SU-DHL-6 (cell line): Measurements from ENCODE around the gene SLC25A43.
"Not testable (repeated sequence)": the region's sequence is repeated elsewhere in the genome, so short reads cannot be mapped to it uniquely, and the experiment has no call there.

Experiments used
- H2AFZ ChIP-seq: fragments of 200-600 bp; sonication (generic); 2 replicates; pipeline ENCODE4 v1.6.1; 2014; ENCODE audit warnings: low read depth, mild to moderate bottlenecking, moderate library complexity, mixed read lengths, antibody characterized with exemption, low read length; ENCODE audit not compliant: severe bottlenecking
- H3F3A ChIP-seq: fragments of 200-600 bp; shearing (Covaris generic); 2 replicates; pipeline ENCODE4 v1.6.0; 2016; ENCODE audit warnings: antibody characterized with exemption, mild to moderate bottlenecking; ENCODE audit not compliant: insufficient read depth
- H3K27ac ChIP-seq: fragments of 200-600 bp; sonication (generic); 2 replicates; pipeline ENCODE4 v1.5.1; 2016; ENCODE audit warnings: low read depth, mild to moderate bottlenecking, low read length, moderate library complexity, mixed read lengths
- H3K27me3 ChIP-seq: fragments of 200-600 bp; sonication (generic), shearing (Covaris generic); 2 replicates; pipeline ENCODE4 v1.6.0; 2014; ENCODE audit warnings: mild to moderate bottlenecking, low read length
- H3K36me3 ChIP-seq: fragments of 200-600 bp; sonication (generic); 2 replicates; pipeline ENCODE4 v1.6.1; 2014; ENCODE audit warnings: mild to moderate bottlenecking, low read length, mixed read lengths
- H3K4me2 ChIP-seq: fragments of 300-600, 200-600 bp; shearing (Covaris generic), sonication (generic); 2 replicates; pipeline ENCODE4 v1.6.0; 2014; ENCODE audit warnings: low read length, low read depth, mild to moderate bottlenecking; ENCODE audit not compliant: poor library complexity, severe bottlenecking
- H3K4me3 ChIP-seq: fragments of 200-600 bp; sonication (generic); 2 replicates; pipeline ENCODE4 v1.5.1; 2014; ENCODE audit warnings: antibody characterized with exemption, low read length, mild to moderate bottlenecking, mixed read lengths; ENCODE audit not compliant: insufficient read depth, poor library complexity, severe bottlenecking
- H3K79me2 ChIP-seq: fragments of 200-600 bp; sonication (generic); 2 replicates; pipeline ENCODE4 v1.6.1; 2014; ENCODE audit warnings: mild to moderate bottlenecking, low read length, moderate library complexity; ENCODE audit not compliant: insufficient read depth
- H3K9ac ChIP-seq: fragments of 200-600 bp; sonication (generic); 2 replicates; pipeline ENCODE4 v1.7.0; 2014; ENCODE audit warnings: mild to moderate bottlenecking, low read length
- H3K9me2 ChIP-seq: fragments of 200-600 bp; sonication (generic); replicated peaks from 2 replicates; pipeline ENCODE4 v1.6.1; 2014; ENCODE audit warnings: low read length; ENCODE audit not compliant: insufficient read depth
- H3K9me3 ChIP-seq: fragments of 200-600 bp; sonication (generic); 2 replicates; pipeline ENCODE4 v1.6.1; 2014; ENCODE audit warnings: low read length, mixed read lengths; ENCODE audit not compliant: insufficient read depth
- H4K20me1 ChIP-seq: fragments of 200-600 bp; sonication (generic); 2 replicates; pipeline ENCODE4 v1.6.1; 2014; ENCODE audit warnings: low read depth, mild to moderate bottlenecking, antibody characterized with exemption, low read length, moderate library complexity, mixed read lengths
- EZH2phosphoT487 ChIP-seq: fragments of 200-600 bp; sonication (generic), shearing (Covaris generic); conservative IDR thresholded peaks from 2 replicates; pipeline ENCODE4 v1.6.1; 2018; ENCODE audit warnings: mild to moderate bottlenecking, antibody characterized with exemption, low read length, moderate library complexity, mixed read lengths
- TF ChIP-seq, protein P1 (sequence below): fragments of 200-600 bp; sonication (generic); IDR thresholded peaks from one replicate; pipeline ENCODE4 v1.5.1; 2017; ENCODE audit warnings: antibody characterized with exemption, mild to moderate bottlenecking, low read length, moderate library complexity; ENCODE audit not compliant: insufficient read depth, poor library complexity, severe bottlenecking

Gene SLC25A43

GRCh38 chrX:119376312-119376711, 22.8 kb upstream of the SLC25A43 start:
- Histone ChIP-seq H3K9me2 (no peaks in the 10 kb centered on the region), H3K79me2 (no peaks in the 10 kb centered on the region), H3K4me3 (no peak overlapping the region), H2AFZ (no peak overlapping the region), H3K36me3 (no peaks in the 10 kb centered on the region), H4K20me1 (no peaks in the 10 kb centered on the region), H3K9me3 (no peaks in the 10 kb centered on the region), H3K9ac (no peak overlapping the region), H3F3A (no peaks in the 10 kb centered on the region), H3K27me3 (no peaks in the 10 kb centered on the region), H3K27ac (no peak overlapping the region), H3K4me2 (no peak overlapping the region)
- TF ChIP-seq EZH2phosphoT487, result no peak
- TF ChIP-seq, protein P1, sequence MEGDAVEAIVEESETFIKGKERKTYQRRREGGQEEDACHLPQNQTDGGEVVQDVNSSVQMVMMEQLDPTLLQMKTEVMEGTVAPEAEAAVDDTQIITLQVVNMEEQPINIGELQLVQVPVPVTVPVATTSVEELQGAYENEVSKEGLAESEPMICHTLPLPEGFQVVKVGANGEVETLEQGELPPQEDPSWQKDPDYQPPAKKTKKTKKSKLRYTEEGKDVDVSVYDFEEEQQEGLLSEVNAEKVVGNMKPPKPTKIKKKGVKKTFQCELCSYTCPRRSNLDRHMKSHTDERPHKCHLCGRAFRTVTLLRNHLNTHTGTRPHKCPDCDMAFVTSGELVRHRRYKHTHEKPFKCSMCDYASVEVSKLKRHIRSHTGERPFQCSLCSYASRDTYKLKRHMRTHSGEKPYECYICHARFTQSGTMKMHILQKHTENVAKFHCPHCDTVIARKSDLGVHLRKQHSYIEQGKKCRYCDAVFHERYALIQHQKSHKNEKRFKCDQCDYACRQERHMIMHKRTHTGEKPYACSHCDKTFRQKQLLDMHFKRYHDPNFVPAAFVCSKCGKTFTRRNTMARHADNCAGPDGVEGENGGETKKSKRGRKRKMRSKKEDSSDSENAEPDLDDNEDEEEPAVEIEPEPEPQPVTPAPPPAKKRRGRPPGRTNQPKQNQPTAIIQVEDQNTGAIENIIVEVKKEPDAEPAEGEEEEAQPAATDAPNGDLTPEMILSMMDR, result no peak

DNA sequence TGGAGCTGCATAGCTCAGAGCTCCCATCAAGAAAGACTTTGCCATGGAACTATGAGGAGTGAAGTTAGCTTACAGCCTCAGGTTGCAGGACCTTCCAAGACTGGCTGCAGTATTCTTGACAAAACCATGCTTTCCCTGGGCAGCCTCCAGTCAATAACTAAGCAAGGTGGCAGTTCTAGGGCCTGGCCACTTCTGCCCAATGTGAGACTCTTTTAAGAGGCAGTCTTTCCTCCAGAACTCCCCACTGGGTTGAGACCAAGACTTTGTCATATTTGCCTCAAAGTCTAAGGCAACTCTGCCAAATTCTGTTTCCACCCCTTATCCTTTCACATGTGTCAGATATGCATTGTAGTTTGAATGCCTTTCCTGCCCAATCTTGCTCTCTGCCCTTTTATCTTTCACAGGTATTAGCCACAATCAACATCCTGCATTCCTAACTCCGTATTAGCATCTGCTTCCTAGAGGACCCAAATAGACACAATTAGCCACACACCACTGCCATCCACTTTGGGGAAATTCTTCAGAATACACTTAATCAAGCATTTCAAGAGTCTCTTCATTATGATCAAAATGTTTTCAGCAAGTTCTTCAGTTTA, 17.7 kb upstream of the SLC25A43 start:
- Histone ChIP-seq H3K9ac (no peak overlapping the region), H3K4me2 (no peak overlapping the region), H3K9me2 (no peaks in the 10 kb centered on the region), H3K9me3 (no peaks in the 10 kb centered on the region), H3K27ac (no peak overlapping the region), H4K20me1 (no peaks in the 10 kb centered on the region), H3F3A (no peaks in the 10 kb centered on the region), H2AFZ (no peak overlapping the region), H3K27me3 (no peaks in the 10 kb centered on the region), H3K4me3 (no peak overlapping the region), H3K36me3 (no peaks in the 10 kb centered on the region), H3K79me2 (no peaks in the 10 kb centered on the region)
- TF ChIP-seq EZH2phosphoT487, result no peak
- TF ChIP-seq, protein P1, result no peak

GRCh38 chrX:119382606-119383005, 16.5 kb upstream of the SLC25A43 start:
- Histone ChIP-seq H3K4me3 (no peak overlapping the region), H3K27ac (no peak overlapping the region), H3K27me3 (no peaks in the 10 kb centered on the region), H4K20me1 (no peaks in the 10 kb centered on the region), H3K9ac (no peak overlapping the region), H3K36me3 (no peaks in the 10 kb centered on the region), H3K4me2 (no peak overlapping the region), H3K79me2 (no peaks in the 10 kb centered on the region), H3K9me3 (no peaks in the 10 kb centered on the region), H3K9me2 (no peaks in the 10 kb centered on the region), H3F3A (no peaks in the 10 kb centered on the region), H2AFZ (no peak overlapping the region)
- TF ChIP-seq EZH2phosphoT487, result no peak
- TF ChIP-seq, protein P1, result no peak

DNA sequence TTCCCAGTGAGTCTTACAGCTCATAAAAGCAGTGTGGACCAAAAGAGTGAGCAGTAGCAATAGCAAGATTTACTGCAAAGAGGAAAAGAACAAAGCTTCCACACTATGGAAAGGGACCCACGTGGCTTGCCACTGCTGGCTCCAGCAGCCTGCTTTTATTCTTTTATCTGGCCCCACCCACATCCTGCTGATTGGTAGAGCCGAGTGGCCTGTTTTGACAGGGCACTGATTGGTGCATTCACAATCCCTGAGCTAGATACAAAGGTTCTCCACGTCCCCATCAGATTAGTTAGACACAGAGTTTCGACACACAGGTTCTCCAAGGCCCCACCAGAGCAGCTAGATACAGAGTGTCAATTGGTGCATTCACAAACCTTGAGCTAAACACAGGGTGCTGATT, 12.5 kb upstream of the SLC25A43 start:
- not testable (repeated sequence) for H3F3A ChIP-seq, H3K79me2 ChIP-seq, H3K9me3 ChIP-seq, H2AFZ ChIP-seq, H3K27ac ChIP-seq, H3K36me3 ChIP-seq, H3K9ac ChIP-seq, H3K4me3 ChIP-seq, H3K27me3 ChIP-seq, H3K9me2 ChIP-seq, H4K20me1 ChIP-seq, H3K4me2 ChIP-seq

GRCh38 chrX:119387426-119387825, 11.7 kb upstream of the SLC25A43 start:
- H3K79me2 ChIP-seq, H4K20me1 ChIP-seq, H3K4me2 ChIP-seq, H3K9me2 ChIP-seq, H3K4me3 ChIP-seq, H3K27ac ChIP-seq, H3K9ac ChIP-seq, H3K27me3 ChIP-seq, H2AFZ ChIP-seq, H3F3A ChIP-seq, H3K9me3 ChIP-seq, H3K36me3 ChIP-seq: not testable (repeated sequence)
